H7 (cell line): ENCODE data around the gene SNPH. TPM values are rescaled to one million over a fixed set of nuclear protein-coding genes. Genes with fewer than 3 reads are reported as not detected.

Experiments used
- DNase-seq: peaks from one replicate; pipeline ENCODE4 v3.0.0; 2012
- H3K27me3 ChIP-seq: 2 replicates; pipeline ENCODE4 v1.6.0; 2011; ENCODE audit warnings: mild to moderate bottlenecking, low read length; ENCODE audit not compliant: control insufficient read depth, insufficient read depth
- H3K36me3 ChIP-seq: replicated peaks from 2 replicates; pipeline ENCODE4 v1.5.1; 2011; ENCODE audit warnings: low read length; ENCODE audit not compliant: control insufficient read depth, insufficient read depth
- H3K4me3 ChIP-seq: 2 replicates; pipeline ENCODE4 v1.5.1; 2011; ENCODE audit warnings: low read depth, mild to moderate bottlenecking, control low read depth, low read length, moderate library complexity; ENCODE audit not compliant: insufficient read depth
- total RNA-seq: library from RNA; depleted of rRNA; stranded (reverse); fragments of >200 nt; shearing (Covaris generic); gene quantifications from 2 replicates; pipeline ENCODE4 v1.2.3, GENCODE V29; 2014

The SNPH gene
- total RNA-seq, 1 experiment from 2014 or later = 2.6 TPM

DNA sequence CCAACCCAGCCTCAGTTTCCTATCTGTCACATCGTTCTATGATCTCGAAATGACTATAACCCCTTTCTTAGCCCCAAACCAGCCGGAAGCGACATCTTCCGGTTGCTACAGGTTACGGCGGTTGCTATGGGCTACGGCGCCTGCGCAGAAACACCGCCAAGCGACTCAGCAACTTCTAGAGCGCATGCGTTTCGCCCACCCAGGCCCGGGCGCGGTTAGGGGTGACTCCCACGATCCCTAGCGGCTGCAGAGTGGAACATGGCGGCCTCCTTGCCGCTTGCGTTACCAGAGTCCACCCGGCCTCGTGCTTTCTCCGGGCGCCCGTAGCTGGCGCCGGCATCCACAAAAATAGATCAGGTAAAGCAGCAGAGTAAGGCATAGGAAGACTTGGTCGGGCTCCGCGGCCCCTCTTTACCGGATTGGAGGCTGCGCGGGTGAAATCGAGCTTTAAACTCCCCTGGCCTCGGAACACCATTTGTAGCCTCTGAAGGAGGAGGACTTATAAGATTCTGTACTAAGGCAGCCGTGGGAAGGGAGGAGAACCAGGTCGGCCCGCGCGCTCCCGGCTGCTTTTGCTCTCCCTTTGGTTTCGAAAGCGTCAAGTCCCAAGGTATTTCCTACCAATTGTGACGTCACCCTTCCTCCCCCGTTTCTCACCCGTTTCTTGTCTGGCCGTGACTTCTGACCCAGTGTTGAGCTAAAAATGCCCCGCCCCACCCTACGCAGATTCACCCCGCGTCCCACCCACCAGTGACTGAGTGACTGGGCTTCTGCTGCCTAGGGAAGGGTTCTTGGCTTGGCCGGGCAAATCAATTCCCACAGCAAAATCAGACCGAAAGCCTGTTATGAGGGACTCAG is 59.3 kb downstream of the SNPH start:
- Histone ChIP-seq H3K4me3 (peak overlapping the region; percentile 95), H3K36me3 (no peaks in the 10 kb centered on the region; the same call in 1 of the 2 replicates), H3K27me3 (no peaks in the 10 kb centered on the region)
- peak; percentile 98 for DNase-seq

DNA sequence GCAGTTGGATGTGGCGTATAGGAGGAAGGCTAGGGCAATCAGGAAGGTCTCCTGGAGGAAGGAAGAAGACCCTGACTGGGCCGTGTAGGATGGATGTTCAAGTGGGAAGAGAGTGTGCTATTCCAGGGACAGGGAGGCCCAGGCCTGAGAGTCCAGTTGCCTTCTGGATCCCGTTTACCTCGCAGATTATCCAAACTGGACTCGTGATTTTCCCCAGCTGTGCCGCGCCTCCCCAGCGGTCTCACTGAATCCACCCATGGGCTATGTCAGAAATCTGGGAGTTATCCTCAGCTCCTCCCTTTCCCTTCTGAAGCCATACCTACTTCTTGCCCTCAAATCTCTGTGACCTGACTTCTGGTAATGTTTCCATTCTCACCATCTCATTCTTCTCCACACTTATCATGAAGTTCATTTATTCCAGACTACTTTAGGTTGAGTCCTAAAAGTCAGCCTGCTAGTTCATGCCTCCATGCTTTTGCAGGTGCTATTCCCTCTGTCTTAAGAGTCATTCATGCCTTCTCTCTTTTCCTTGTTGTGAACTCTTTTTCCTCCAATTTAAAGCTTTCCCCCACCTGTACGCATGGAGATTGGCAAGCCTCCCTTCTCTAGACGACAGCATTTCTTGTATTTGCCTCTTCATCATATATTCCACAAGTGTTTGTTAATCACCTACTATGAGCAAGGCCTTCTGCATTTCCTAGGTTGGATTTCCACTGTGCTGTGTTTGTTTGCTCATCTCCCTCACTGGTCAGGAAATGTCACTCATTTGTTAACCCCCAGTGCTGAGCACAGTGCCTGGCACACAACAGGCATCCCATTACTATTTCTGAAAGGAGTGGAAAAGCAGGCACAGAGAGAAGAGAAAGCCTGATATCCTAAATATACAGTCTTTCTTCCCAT is 60.2 kb downstream of the SNPH start:
- no peak for DNase-seq
- Histone ChIP-seq H3K27me3 (no peaks in the 10 kb centered on the region), H3K4me3 (peak overlapping the region; percentile 95), H3K36me3 (no peaks in the 10 kb centered on the region; the same call in 1 of the 2 replicates)

DNA sequence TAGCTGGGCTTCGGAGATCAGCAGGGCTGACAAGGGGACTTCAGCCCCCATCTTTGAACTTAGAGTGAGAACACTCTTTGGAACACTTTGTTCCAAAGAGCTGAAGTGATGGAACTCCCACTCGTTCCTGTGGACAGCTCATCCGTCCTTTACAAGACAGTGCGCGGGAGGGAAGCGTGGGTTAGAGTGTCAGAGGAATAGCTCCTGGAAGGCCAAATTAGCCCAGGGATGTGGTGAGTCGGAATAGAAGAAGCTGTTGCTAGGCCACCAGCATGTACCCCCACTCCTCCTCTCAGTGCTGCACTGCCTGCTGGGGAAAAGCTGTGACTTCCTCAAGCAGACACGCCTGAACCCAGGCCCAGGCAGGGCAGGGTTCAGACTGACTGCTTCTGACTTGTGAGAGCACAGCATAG is 61.2 kb downstream of the SNPH start:
- peak; percentile 16 for DNase-seq
- Histone ChIP-seq H3K27me3 (no peaks in the 10 kb centered on the region), H3K4me3 (no peak overlapping the region), H3K36me3 (no peaks in the 10 kb centered on the region; the same call in 1 of the 2 replicates)

DNA sequence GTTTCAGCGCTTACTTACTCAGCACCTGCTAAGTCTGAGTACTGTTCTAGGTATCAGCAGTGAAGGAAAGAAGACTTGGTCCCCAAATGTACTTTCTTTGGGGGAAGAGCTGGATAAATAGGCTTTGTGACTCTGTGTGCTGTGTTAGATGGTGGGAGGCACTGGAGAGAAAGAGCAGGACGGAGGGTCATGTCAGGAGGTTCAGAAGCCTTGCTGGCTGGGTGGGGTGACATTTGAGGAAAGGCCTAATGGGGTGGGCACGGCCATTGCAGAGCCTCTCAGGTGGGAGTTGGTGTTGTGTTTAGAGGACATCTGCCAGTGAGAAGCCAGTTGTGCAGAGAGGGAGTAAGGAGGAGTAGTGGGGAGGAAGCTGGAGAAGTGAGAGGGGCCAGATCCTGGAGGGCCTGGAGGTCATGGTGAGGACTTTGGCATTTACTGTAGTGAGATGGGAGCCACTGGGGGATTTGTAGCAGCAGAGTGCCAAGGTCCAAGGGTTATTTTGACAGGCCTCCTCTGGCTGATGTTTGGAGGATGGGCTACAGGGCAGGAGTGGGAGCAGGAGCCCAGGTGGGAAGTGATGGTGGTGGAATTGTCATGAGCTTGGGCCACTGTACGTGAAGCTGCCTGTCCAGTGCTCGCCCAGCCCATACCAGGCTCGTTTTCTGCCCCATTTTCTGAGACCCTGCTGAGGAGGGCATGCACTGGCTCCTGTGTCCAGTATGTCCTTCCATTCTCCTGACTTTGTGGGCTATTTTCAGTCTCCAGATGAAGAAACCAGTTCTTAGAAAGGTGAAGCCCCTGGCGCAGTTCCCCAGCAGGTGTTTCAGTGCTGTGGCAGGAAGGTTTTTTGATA is 62.0 kb downstream of the SNPH start:
- Histone ChIP-seq H3K4me3 (no peak overlapping the region), H3K36me3 (peaks cover 3% of the 10 kb centered on the region; the same call in 1 of the 2 replicates), H3K27me3 (no peaks in the 10 kb centered on the region)
- DNase-seq = peak; percentile 10

DNA sequence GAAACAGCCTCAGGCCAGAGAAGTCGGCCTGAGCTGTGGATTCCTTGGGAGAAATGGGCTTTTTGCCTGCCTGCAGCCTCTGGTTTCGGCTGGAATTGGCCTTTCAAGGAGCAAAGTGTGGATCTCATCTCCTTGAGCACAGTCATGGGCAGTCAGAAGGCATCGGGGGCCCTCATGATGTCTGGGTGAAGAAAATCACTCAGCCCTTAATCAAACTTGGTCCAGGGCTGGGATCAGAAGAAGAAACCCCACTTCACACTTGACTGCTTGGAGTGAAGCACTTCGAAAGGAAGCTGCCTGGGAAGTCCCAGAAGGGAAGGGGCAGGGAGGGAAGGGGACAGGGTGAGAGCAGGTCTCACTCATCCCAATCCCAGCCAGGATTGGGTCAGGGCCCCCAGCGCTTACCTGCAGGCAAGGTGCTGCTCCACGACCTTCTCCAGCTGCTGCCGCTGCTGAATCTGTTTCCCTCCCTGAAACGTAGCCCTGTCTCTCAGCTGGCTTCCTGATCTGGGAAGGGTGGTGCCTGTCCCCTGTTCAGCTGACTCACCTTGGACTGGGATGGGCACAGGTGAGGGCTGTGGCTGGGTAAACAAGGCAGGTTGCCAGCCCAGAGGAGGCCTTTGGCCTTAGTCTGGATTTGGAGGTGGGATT is 62.7 kb downstream of the SNPH start, which contains the start of gene SDCBP2:
TSS of gene SDCBP2 (minus strand) at position 460 of the 651 bp plus-strand sequence. CDS start 8,723 bp downstream, outside the sequence.
- DNase-seq = peak; percentile 16
- H3K4me3 ChIP-seq = no peak within 1 kb of the TSS
- peaks cover 3% of the 10 kb centered on the region; the same call in 1 of the 2 replicates for H3K36me3 ChIP-seq
- no peaks in the 10 kb centered on the region for H3K27me3 ChIP-seq

DNA sequence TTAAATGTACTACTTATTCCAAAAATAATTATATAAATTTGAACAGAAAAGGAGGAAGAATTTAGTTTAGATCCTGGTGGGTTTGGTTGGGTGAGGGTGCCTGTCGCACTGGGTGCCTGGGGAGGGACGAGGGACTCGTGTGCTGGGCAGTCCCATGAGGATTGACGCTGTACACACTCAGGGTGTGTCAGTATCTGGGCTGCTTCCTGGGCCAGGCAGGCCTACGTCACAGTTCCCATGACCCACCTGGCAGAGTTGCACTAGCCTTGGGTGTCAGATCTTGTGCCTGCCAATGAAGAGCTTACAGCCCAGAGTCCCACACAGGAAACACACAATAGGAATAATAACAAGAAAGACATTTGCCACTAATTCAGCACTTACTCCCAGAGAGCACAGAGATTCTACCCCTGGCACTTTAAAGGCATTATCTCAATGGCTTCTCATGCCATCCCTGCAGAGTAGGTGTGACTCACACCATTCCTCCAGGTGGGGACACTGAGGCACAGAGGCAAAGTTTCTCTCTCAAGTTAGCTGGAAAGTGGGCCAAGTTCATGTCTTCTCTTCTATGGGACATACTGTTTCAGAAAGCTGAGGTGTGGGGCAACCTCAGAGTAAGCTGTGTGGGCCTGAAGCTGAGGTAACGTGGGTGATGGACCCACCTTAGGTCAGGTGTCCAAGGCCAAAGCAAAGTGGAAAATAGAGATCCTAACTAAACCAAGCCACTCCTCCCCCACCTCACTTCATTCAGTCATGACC is 64.2 kb downstream of the SNPH start:
- DNase-seq = peak; percentile 2
- H3K27me3 ChIP-seq = no peaks in the 10 kb centered on the region
- H3K4me3 ChIP-seq = no peak overlapping the region
- peaks cover 3% of the 10 kb centered on the region; the same call in 1 of the 2 replicates for H3K36me3 ChIP-seq

DNA sequence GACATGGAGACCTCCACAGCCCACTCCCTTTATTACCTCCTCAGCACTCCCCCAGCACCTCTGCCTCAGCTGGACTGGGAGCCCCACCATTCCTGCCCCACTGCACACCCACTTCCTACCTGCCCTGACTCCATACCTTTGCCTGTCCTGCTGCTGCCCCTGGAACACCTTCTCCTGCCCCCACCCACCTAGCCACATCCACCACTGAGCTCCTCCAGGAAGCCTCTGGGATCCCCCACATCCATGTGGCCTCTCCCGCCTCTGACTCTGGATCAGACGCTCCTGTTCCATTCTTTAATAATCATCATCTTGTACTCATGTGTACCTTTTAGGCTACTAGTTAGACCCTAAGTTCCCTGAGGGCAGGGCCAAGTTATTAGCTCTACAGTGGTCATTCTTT is 65.0 kb downstream of the SNPH start:
- H3K27me3 ChIP-seq = no peaks in the 10 kb centered on the region
- peaks cover 3% of the 10 kb centered on the region; the same call in 1 of the 2 replicates for H3K36me3 ChIP-seq
- DNase-seq = no peak

DNA sequence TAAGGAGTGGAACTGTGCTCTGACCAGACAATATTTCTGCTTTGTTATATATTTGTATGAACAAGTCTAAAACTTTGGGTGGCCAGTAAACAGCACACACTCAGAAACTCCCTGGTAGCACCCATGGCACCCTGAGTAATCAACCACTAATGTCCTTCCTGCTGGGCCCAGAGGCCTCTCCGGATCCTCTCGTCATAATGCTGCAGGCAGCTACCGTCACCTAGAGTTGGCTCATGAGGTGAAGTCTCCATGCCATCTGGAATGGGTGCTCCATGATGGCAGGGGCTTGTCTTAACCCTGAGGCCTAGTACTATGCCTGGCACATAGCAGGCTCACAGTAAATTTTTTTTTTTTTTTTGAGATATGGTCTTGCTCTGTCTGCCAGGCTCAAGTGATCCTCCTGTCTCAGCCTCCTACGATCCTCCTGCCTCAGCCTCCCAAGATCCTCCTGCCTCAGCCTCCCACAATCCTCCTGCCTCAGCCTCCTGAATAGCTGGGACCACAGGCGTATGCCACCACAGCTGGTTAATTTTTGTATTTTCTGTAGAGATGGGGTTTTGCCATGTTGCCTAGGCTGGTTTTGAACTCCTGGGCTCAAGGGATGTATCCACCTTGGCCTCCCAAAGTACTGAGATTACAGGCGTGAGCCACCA is 65.8 kb downstream of the SNPH start:
- Histone ChIP-seq H3K27me3 (no peaks in the 10 kb centered on the region), H3K4me3 (no peak overlapping the region), H3K36me3 (peaks cover 3% of the 10 kb centered on the region; the same call in 1 of the 2 replicates)
- DNase-seq = peak; percentile 1

More for the DNA sequence above, 65.0 kb downstream of the SNPH start:
- H3K4me3 ChIP-seq = no peak overlapping the region

DNA sequence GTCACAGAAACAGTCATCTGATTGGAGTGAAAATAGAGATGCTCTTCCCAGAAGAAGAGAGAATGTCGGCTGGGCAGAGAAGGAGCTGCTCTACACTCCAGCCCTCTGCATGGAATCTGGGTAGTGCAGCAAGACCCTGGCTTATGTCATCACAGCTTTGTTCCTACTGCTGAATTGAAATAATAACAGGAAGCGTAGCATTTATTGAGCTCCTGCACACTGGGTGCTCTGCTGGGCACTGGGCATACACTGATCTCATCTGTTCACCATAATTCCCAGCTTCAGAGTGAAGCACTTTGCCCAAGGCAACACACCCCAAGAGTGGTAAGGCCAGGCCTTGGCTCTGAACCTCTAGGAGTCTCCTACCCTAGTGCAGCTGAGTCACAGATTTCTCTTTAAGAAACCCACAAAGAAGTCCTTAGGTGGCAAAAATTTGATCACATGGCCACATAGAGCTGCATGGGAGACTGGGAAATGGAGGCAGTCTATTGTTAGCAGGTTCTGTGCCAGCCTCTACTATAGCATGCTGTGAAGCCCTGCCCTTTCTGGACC is 66.7 kb downstream of the SNPH start:
- H3K4me3 ChIP-seq = no peak overlapping the region
- peak; percentile 1 for DNase-seq
- H3K36me3 ChIP-seq = peaks cover 3% of the 10 kb centered on the region; the same call in 1 of the 2 replicates
- no peaks in the 10 kb centered on the region for H3K27me3 ChIP-seq

DNA sequence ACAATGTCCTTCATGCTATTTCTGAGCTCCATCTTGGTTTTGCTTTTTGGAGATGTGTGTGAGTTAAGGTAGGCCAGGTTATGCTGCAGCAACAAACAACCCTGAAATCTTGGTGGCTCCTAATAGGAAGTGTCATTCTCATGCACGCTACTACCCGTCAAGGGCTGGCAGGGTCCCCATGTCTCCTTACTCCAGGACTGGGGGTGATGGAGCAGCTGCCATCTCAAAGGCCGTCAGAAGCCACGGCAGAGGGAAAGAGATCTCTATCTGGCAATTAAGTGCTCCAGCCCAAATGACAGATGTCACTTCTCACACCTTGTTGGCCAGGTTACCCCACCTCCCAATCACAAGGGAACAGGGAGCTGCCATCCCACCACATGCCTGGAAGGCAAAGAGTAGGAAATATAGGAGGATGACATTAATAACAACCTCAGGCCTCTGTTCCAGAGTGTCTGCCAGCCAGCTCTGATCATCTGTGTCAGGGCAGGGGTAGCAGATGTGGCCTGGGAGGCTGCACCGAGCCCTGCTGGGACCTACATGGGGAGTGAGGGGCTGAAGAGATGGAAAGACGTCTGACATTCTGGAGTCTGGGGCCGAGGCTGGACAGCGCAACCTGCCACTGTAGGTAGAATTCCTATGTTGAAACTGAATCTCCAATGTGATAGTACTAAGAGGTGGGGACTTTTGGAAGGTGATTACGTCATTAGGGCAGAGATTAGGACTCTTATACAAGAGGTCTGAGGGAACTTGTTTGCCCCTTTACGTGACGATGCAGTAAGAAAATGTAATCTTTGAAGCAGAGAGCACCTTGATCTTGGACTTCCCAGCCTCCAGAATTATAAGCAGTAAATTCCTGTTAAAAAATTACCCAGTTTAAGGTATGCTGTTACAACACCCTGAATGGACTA is 67.6 kb downstream of the SNPH start:
- Histone ChIP-seq H3K4me3 (no peak overlapping the region), H3K27me3 (no peaks in the 10 kb centered on the region), H3K36me3 (peaks cover 3% of the 10 kb centered on the region; the same call in 1 of the 2 replicates)
- no peak for DNase-seq

DNA sequence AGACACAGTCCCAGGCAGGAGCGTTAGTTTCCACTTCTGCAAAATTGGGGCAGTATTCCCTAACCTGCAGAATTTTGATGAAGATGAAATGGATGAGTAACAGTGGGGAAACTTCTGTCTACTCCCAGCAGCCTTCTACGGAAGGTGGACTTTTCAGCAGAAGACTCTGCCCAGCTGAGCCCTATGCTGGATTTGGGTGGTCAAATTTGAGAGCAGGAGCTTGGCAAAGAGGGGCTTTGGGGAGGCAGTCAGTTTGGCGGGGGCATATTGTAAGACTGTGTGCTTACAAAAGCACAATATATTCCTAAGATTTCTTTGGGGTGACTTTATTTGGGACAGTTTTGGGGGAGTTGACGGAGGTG is 68.3 kb downstream of the SNPH start:
- H3K36me3 ChIP-seq = peaks cover 3% of the 10 kb centered on the region; the same call in 1 of the 2 replicates
- H3K27me3 ChIP-seq = no peaks in the 10 kb centered on the region
- DNase-seq = no peak
- H3K4me3 ChIP-seq = no peak overlapping the region
